Activated CD4-positive, alpha-beta memory T cell treated with anti-CD3 and anti-CD28 coated beads for 36 hours (primary cell): ENCODE measurements around the gene RNF2. TPM values are rescaled to one million over a fixed set of nuclear protein-coding genes. Genes with fewer than 3 reads are reported as not detected.
"Not testable (repeated sequence)": the region's sequence is repeated elsewhere in the genome, so short reads cannot be mapped to it uniquely, and the experiment has no call there.

Experiments
- CTCF ChIA-PET: fragments of 350-600 bp; sonication (Branson Sonifier 250); formaldehyde crosslinking; loops from one replicate; lab custom pipeline; 2021; ENCODE audit warnings: antibody characterized with exemption, inconsistent platforms; lab: Charles Lee
- POLR2A ChIA-PET: fragments of 350-600 bp; sonication (Branson Sonifier 250); formaldehyde crosslinking; loops from one replicate; lab custom pipeline; 2021; ENCODE audit warnings: antibody characterized with exemption; lab: Charles Lee
- DNase-seq: peaks from one replicate; pipeline ENCODE4 v3.0.0-alpha.2; 2020
- H3K27ac Mint-ChIP-seq: one replicate; pipeline ENCODE4 v1.8.0; 2021; ENCODE audit warnings: mixed read lengths
- H3K27me3 Mint-ChIP-seq: one replicate; pipeline ENCODE4 v1.8.0; 2021; ENCODE audit warnings: mixed read lengths
- H3K36me3 Mint-ChIP-seq: one replicate; pipeline ENCODE4 v1.8.0; 2021; ENCODE audit warnings: mixed read lengths
- H3K4me1 Mint-ChIP-seq: one replicate; pipeline ENCODE4 v1.8.0; 2021; ENCODE audit warnings: low read depth, mixed read lengths
- H3K4me3 Mint-ChIP-seq: one replicate; pipeline ENCODE4 v1.8.0; 2021; ENCODE audit warnings: mild to moderate bottlenecking, mixed read lengths
- H3K9me3 Mint-ChIP-seq: one replicate; pipeline ENCODE4 v1.8.0; 2021; ENCODE audit warnings: mixed read lengths
- intact Hi-C: fragments of 100-400 bp; cut with micrococcal nuclease; formaldehyde crosslinking; loops from one replicate; pipeline ENCODE4 v1.15.1; 2023
- total RNA-seq, 2 experiments: library from RNA; stranded (reverse); gene quantifications; one replicate each; pipeline ENCODE4 v1.2.3, GENCODE V29; 2021

RNF2 gene
- total RNA-seq: 10 to 100 TPM; 20.7 to 21.2 TPM

- Mint-ChIP-seq H3K27ac (peak within 1 kb of the TSS; percentile 72), H3K4me1 (peaks cover 39% of the 10 kb centered on the region), H3K36me3 (no peaks in the 10 kb centered on the region), H3K4me3 (peak within 1 kb of the TSS; percentile 90), H3K9me3 (no peaks in the 10 kb centered on the region), H3K27me3 (no peaks in the 10 kb centered on the region)
- POLR2A ChIA-PET: interaction anchor here (0.6 to 1.7 kb wide), 9 partner anchors 20 to 293 kb away, joined by 3 to 9 read pairs (median 3); partner anchors contain the start of genes EDEM3, NIBAN1 and TRMT1L
- CTCF ChIA-PET: interaction anchor here (0.7 to 1.3 kb wide), 7 partner anchors 24 to 551 kb away, joined by 3 to 7 read pairs (median 4); partner anchors contain the start of gene TRMT1L
- intact Hi-C loops: loop anchor here (1.0 to 10.0 kb wide), 5 partner anchors 112 to 640 kb away; partner anchors contain the start of genes EDEM3, IVNS1ABP and SWT1
- peak; percentile 85 for DNase-seq
Observed at GRCh38 chr1:185044981-185045813, at the start of gene RNF2. Gene RNF2, plus strand, starts transcription at chr1:185045558. Its CDS starts 41,996 bp downstream, at chr1:185087554.

GRCh38 chr1:184999974-185000373 is 45.4 kb upstream of the RNF2 start:
- H3K4me3 Mint-ChIP-seq, H3K9me3 Mint-ChIP-seq, H3K4me1 Mint-ChIP-seq, H3K36me3 Mint-ChIP-seq, DNase-seq, H3K27ac Mint-ChIP-seq, POLR2A ChIA-PET, CTCF ChIA-PET: not testable (repeated sequence)
- intact Hi-C loops: loop anchor here (10.0 kb wide), 1 partner anchor 85 kb away; no protein-coding TSS in a partner anchor
- H3K27me3 Mint-ChIP-seq: peaks cover 24% of the 10 kb centered on the region

GRCh38 chr1:185001312-185001880 is 44.0 kb upstream of the RNF2 start:
- DNase-seq, H3K9me3 Mint-ChIP-seq, H3K4me1 Mint-ChIP-seq, POLR2A ChIA-PET, intact Hi-C loops, H3K27ac Mint-ChIP-seq, CTCF ChIA-PET, H3K36me3 Mint-ChIP-seq, H3K4me3 Mint-ChIP-seq: not testable (repeated sequence)
- peaks cover 18% of the 10 kb centered on the region for H3K27me3 Mint-ChIP-seq

- Mint-ChIP-seq H3K27ac (no peak overlapping the region), H3K27me3 (peaks cover 1% of the 10 kb centered on the region), H3K36me3 (no peaks in the 10 kb centered on the region), H3K4me3 (no peak overlapping the region), H3K9me3 (no peaks in the 10 kb centered on the region), H3K4me1 (no peaks in the 10 kb centered on the region)
- ChIA-PET POLR2A (no interaction called here), CTCF (interaction anchor here (1.8 kb wide), 1 partner anchor 204 kb away, joined by 4 read pairs; no protein-coding TSS in a partner anchor)
- intact Hi-C loops: no loop called here
- no peak for DNase-seq
Observed at GRCh38 chr1:185008838-185009237, 36.5 kb upstream of the RNF2 start.

GRCh38 chr1:185010361-185010760 is 35.0 kb upstream of the RNF2 start:
- Mint-ChIP-seq H3K27ac (no peak overlapping the region), H3K4me3 (no peak overlapping the region), H3K9me3 (no peaks in the 10 kb centered on the region), H3K4me1 (no peaks in the 10 kb centered on the region), H3K36me3 (no peaks in the 10 kb centered on the region), H3K27me3 (no peaks in the 10 kb centered on the region)
- no peak for DNase-seq
- ChIA-PET POLR2A (no interaction called here), CTCF (interaction anchor here (1.8 kb wide), 1 partner anchor 205 kb away, joined by 4 read pairs; no protein-coding TSS in a partner anchor)
- intact Hi-C loops: no loop called here

GRCh38 chr1:185014941-185015340 is 30.4 kb upstream of the RNF2 start:
- H3K27me3 Mint-ChIP-seq: peaks cover 2% of the 10 kb centered on the region
- H3K4me3 Mint-ChIP-seq: no peak overlapping the region
- CTCF ChIA-PET: interaction anchor here (0.5 kb wide), 1 partner anchor 60 kb away, joined by 3 read pairs; no protein-coding TSS in a partner anchor
- no peaks in the 10 kb centered on the region for H3K36me3 Mint-ChIP-seq
- DNase-seq: no peak
- no peak overlapping the region for H3K27ac Mint-ChIP-seq
- POLR2A ChIA-PET: no interaction called here
- no peaks in the 10 kb centered on the region for H3K4me1 Mint-ChIP-seq
- intact Hi-C loops: no loop called here
- no peaks in the 10 kb centered on the region for H3K9me3 Mint-ChIP-seq

- Mint-ChIP-seq H3K27me3 (peaks cover 2% of the 10 kb centered on the region), H3K9me3 (no peaks in the 10 kb centered on the region), H3K27ac (no peak overlapping the region), H3K36me3 (no peaks in the 10 kb centered on the region), H3K4me3 (no peak overlapping the region), H3K4me1 (no peaks in the 10 kb centered on the region)
- ChIA-PET POLR2A (no interaction called here), CTCF (no interaction called here)
- intact Hi-C loops: no loop called here
- no peak for DNase-seq
Observed at GRCh38 chr1:185015631-185016030, 29.7 kb upstream of the RNF2 start.

GRCh38 chr1:185016880-185017279 is 28.5 kb upstream of the RNF2 start:
- intact Hi-C loops: no loop called here
- no peak for DNase-seq
- H3K27me3 Mint-ChIP-seq: peaks cover 2% of the 10 kb centered on the region
- H3K27ac Mint-ChIP-seq: no peak overlapping the region
- no peaks in the 10 kb centered on the region for H3K9me3 Mint-ChIP-seq
- no peaks in the 10 kb centered on the region for H3K36me3 Mint-ChIP-seq
- POLR2A ChIA-PET: no interaction called here
- CTCF ChIA-PET: no interaction called here
- H3K4me1 Mint-ChIP-seq: no peaks in the 10 kb centered on the region
- H3K4me3 Mint-ChIP-seq: no peak overlapping the region

GRCh38 chr1:185017338-185017737 is 28.0 kb upstream of the RNF2 start:
- ChIA-PET CTCF (no interaction called here), POLR2A (no interaction called here)
- DNase-seq: no peak
- Mint-ChIP-seq H3K27me3 (peaks cover 2% of the 10 kb centered on the region), H3K27ac (no peak overlapping the region), H3K9me3 (no peaks in the 10 kb centered on the region), H3K36me3 (no peaks in the 10 kb centered on the region), H3K4me1 (no peaks in the 10 kb centered on the region), H3K4me3 (no peak overlapping the region)
- intact Hi-C loops: no loop called here

- Mint-ChIP-seq H3K27me3 (peaks cover 2% of the 10 kb centered on the region), H3K36me3 (no peaks in the 10 kb centered on the region), H3K4me3 (no peak overlapping the region), H3K27ac (no peak overlapping the region), H3K4me1 (no peaks in the 10 kb centered on the region), H3K9me3 (no peaks in the 10 kb centered on the region)
- ChIA-PET CTCF (no interaction called here), POLR2A (no interaction called here)
- intact Hi-C loops: no loop called here
- DNase-seq: no peak
Observed at GRCh38 chr1:185017966-185018365, 27.4 kb upstream of the RNF2 start.

- intact Hi-C loops: no loop called here
- peaks cover 14% of the 10 kb centered on the region for H3K27me3 Mint-ChIP-seq
- ChIA-PET POLR2A (no interaction called here), CTCF (no interaction called here)
- no peak overlapping the region for H3K27ac Mint-ChIP-seq
- H3K4me3 Mint-ChIP-seq: no peak overlapping the region
- peaks cover 19% of the 10 kb centered on the region for H3K9me3 Mint-ChIP-seq
- H3K36me3 Mint-ChIP-seq: peaks cover 16% of the 10 kb centered on the region
- H3K4me1 Mint-ChIP-seq: no peaks in the 10 kb centered on the region
- DNase-seq: no peak
Observed at GRCh38 chr1:185027252-185027882, 18.0 kb upstream of the RNF2 start.

GRCh38 chr1:185033686-185034085 is 11.7 kb upstream of the RNF2 start:
- Mint-ChIP-seq H3K36me3 (no peaks in the 10 kb centered on the region), H3K9me3 (peaks cover 4% of the 10 kb centered on the region), H3K4me3 (no peak overlapping the region), H3K27ac (no peak overlapping the region), H3K4me1 (no peaks in the 10 kb centered on the region), H3K27me3 (peaks cover 5% of the 10 kb centered on the region)
- intact Hi-C loops: no loop called here
- no peak for DNase-seq
- CTCF ChIA-PET: no interaction called here
- POLR2A ChIA-PET: interaction anchor here (0.9 kb wide), 1 partner anchor 14 kb away, joined by 3 read pairs; no protein-coding TSS in a partner anchor
